ENCODE results near the gene ASB4. TPM values are rescaled to one million over a fixed set of nuclear protein-coding genes. Genes with fewer than 3 reads are reported as not detected.

The ASB4 gene
- total RNA-seq (10 to 100 TPM in 3 of 4 donors, 1 to 10 TPM in 1; 7.7 to 18.8 (median 11.2) TPM), polyA plus RNA-seq (10 to 100 TPM in 2 of 3 donors, under 1 TPM in 1; 0.23 to 24.0 (median 10.8) TPM)
- long read RNA-seq, donor 1, partial matches to known transcripts: 4 of 5 reads
- long read RNA-seq, donor 1, other reads (novel, unspliced or antisense): 0 of 5 reads
- long read RNA-seq, donor 2, transcript ASB4-202 (5 exons, 3,825 nt): major isoform, 8 of 27 reads
- long read RNA-seq, donor 2, partial matches to known transcripts: 16 of 27 reads
- long read RNA-seq, donor 2, other reads (novel, unspliced or antisense): 3 of 27 reads

GRCh38 chr7:95485391-95486123 is at the start of gene ASB4:
ASB4 (plus strand) TSS chr7:95485943; CDS start chr7:95485972, 29 bp downstream.
- 17 to 31% (median 20%) methylated on average over 12 of the region's 12 CpGs for WGBS, 3 donors
- H3K9me3 ChIP-seq: no peaks in the 10 kb centered on the region
- peak within 1 kb of the TSS; percentile 65 for H3K4me3 ChIP-seq
- H3K36me3 ChIP-seq (ENCODE audit: insufficient read depth in 1 of 2, low read depth in 1 of 2): no peaks in the 10 kb centered on the region
- TF ChIP-seq CTCF (IDR thresholded peaks at IDR 0.05): no peak
- peak within 1 kb of the TSS; percentile 73 for H3K27ac ChIP-seq
- peak; percentile 71 to 88 (median 80) for ATAC-seq
- peaks cover 21% of the 10 kb centered on the region for H3K4me1 ChIP-seq
- DNase-seq: peak in 1 of 2 donors; percentile 52
- no peaks in the 10 kb centered on the region for H3K27me3 ChIP-seq (ENCODE audit: insufficient read depth in 3 of 3, low read length in 2 of 3)
- intact Hi-C loops (cut with DNase I): no loop called here

GRCh38 chr7:95436407-95436806 is 49.3 kb upstream of the ASB4 start:
- no peaks in the 10 kb centered on the region for H3K9me3 ChIP-seq
- no peak for TF ChIP-seq CTCF (IDR thresholded peaks at IDR 0.05)
- H3K4me1 ChIP-seq: no peaks in the 10 kb centered on the region
- H3K4me3 ChIP-seq: no peak overlapping the region
- ATAC-seq (no peak), DNase-seq (no peak)
- H3K27ac ChIP-seq: no peak overlapping the region
- 59 to 61% (median 60%) methylated on average over 4 of the region's 4 CpGs for WGBS, 3 donors
- intact Hi-C loops (cut with DNase I): no loop called here
- H3K27me3 ChIP-seq (ENCODE audit: insufficient read depth in 3 of 3, low read length in 2 of 3): no peaks in the 10 kb centered on the region
- H3K36me3 ChIP-seq (ENCODE audit: insufficient read depth in 1 of 2, low read depth in 1 of 2): no peaks in the 10 kb centered on the region

GRCh38 chr7:95440394-95441038 is 45.2 kb upstream of the ASB4 start:
- no peak for TF ChIP-seq CTCF (IDR thresholded peaks at IDR 0.05)
- H3K9me3 ChIP-seq: no peaks in the 10 kb centered on the region

GRCh38 chr7:95441042-95441823 is 44.5 kb upstream of the ASB4 start:
- no peaks in the 10 kb centered on the region for H3K4me1 ChIP-seq
- ATAC-seq (no peak), DNase-seq (no peak)
- H3K36me3 ChIP-seq (ENCODE audit: insufficient read depth in 1 of 2, low read depth in 1 of 2): no peaks in the 10 kb centered on the region
- no peak overlapping the region for H3K27ac ChIP-seq
- intact Hi-C loops (cut with DNase I): no loop called here
- no peaks in the 10 kb centered on the region for H3K9me3 ChIP-seq
- H3K27me3 ChIP-seq (ENCODE audit: insufficient read depth in 3 of 3, low read length in 2 of 3): no peaks in the 10 kb centered on the region
- H3K4me3 ChIP-seq: no peak overlapping the region
- 77 to 81% (median 80%) methylated on average over 7 of the region's 7 CpGs for WGBS, 3 donors
- no peak for TF ChIP-seq CTCF (IDR thresholded peaks at IDR 0.05)

More at GRCh38 chr7:95440394-95441038, 45.2 kb upstream of the ASB4 start:
- Histone ChIP-seq H3K4me3 (no peak overlapping the region), H3K27me3 (ENCODE audit: insufficient read depth in 3 of 3, low read length in 2 of 3) (no peaks in the 10 kb centered on the region), H3K4me1 (no peaks in the 10 kb centered on the region), H3K36me3 (ENCODE audit: insufficient read depth in 1 of 2, low read depth in 1 of 2) (no peaks in the 10 kb centered on the region), H3K27ac (no peak overlapping the region)
- intact Hi-C loops (cut with DNase I): no loop called here
- WGBS, 3 donors: 88 to 98% (median 96%) methylated on average over 3 of the region's 3 CpGs
- no peak for DNase-seq
- ATAC-seq: no peak

Measured in psoas muscle (tissue), 8 donors.